ENCODE results near the gene TCF20.

Gene TCF20

GRCh38 chr22:42265321-42265720 lies 5.1 kb downstream of the TCF20 start:
- TF ChIP-seq BACH2 (CRISPR knock-in tag; IDR thresholded peaks at IDR 0.05; ENCODE audit: borderline replicate concordance) = no peak
- TF ChIP-seq TSHZ2 (CRISPR knock-in tag; IDR thresholded peaks at IDR 0.05) = no peak
- TF ChIP-seq ZNF70 (CRISPR knock-in tag; IDR thresholded peaks at IDR 0.05) = no peak
- TF ChIP-seq ZFP3 (CRISPR knock-in tag; IDR thresholded peaks at IDR 0.05) = no peak
- TF ChIP-seq POU6F1 (CRISPR knock-in tag; IDR thresholded peaks at IDR 0.05; ENCODE audit: borderline replicate concordance, low read depth) = no peak
- TF ChIP-seq ZC3H10 (CRISPR knock-in tag; IDR thresholded peaks at IDR 0.05) = no peak
- no peak for TF ChIP-seq RARB (CRISPR knock-in tag; IDR thresholded peaks at IDR 0.05)
- TF ChIP-seq GLIS3 (CRISPR knock-in tag; IDR thresholded peaks at IDR 0.05) = no peak
- no peak for TF ChIP-seq OSR1 (CRISPR knock-in tag; IDR thresholded peaks at IDR 0.05)
- TF ChIP-seq ZFP30 (CRISPR knock-in tag; IDR thresholded peaks at IDR 0.05) = no peak
- no peak for TF ChIP-seq ZNF565 (CRISPR knock-in tag; conservative IDR thresholded peaks at IDR 0.05; ENCODE audit: low read depth)
- TF ChIP-seq CREB5 (CRISPR knock-in tag; IDR thresholded peaks at IDR 0.05; ENCODE audit: low read depth) = no peak
- TF ChIP-seq ZNF8 (CRISPR knock-in tag; IDR thresholded peaks at IDR 0.05) = no peak
- TF ChIP-seq ISL1 (CRISPR knock-in tag; IDR thresholded peaks at IDR 0.05) = no peak
- TF ChIP-seq PATZ1 (CRISPR knock-in tag; IDR thresholded peaks at IDR 0.05; ENCODE audit: borderline replicate concordance) = no peak
- no peak for TF ChIP-seq CSDC2 (CRISPR knock-in tag; IDR thresholded peaks at IDR 0.05)
- no peak for TF ChIP-seq CSRNP3 (CRISPR knock-in tag; IDR thresholded peaks at IDR 0.05)
- no peak for TF ChIP-seq TCF4 (CRISPR knock-in tag; IDR thresholded peaks at IDR 0.05; ENCODE audit: borderline replicate concordance)
- TF ChIP-seq SNAI2 (CRISPR knock-in tag; IDR thresholded peaks at IDR 0.05) = no peak
- ATAC-seq = no peak

GRCh38 chr22:42263944-42264343 lies 6.5 kb downstream of the TCF20 start:
- no peak for ATAC-seq
- TF ChIP-seq ZNF70 (CRISPR knock-in tag; IDR thresholded peaks at IDR 0.05) = no peak
- TF ChIP-seq ZFP30 (CRISPR knock-in tag; IDR thresholded peaks at IDR 0.05) = no peak
- TF ChIP-seq OSR1 (CRISPR knock-in tag; IDR thresholded peaks at IDR 0.05) = no peak
- no peak for TF ChIP-seq POU6F1 (CRISPR knock-in tag; IDR thresholded peaks at IDR 0.05; ENCODE audit: borderline replicate concordance, low read depth)
- no peak for TF ChIP-seq TOX (CRISPR knock-in tag; IDR thresholded peaks at IDR 0.05; ENCODE audit: borderline replicate concordance)
- TF ChIP-seq CREB5 (CRISPR knock-in tag; IDR thresholded peaks at IDR 0.05; ENCODE audit: low read depth) = no peak
- no peak for TF ChIP-seq SNAI2 (CRISPR knock-in tag; IDR thresholded peaks at IDR 0.05)
- TF ChIP-seq TCF4 (CRISPR knock-in tag; IDR thresholded peaks at IDR 0.05; ENCODE audit: borderline replicate concordance) = no peak
- no peak for TF ChIP-seq ESRRG (CRISPR knock-in tag; IDR thresholded peaks at IDR 0.05)
- no peak for TF ChIP-seq PPARA (CRISPR knock-in tag; IDR thresholded peaks at IDR 0.05; ENCODE audit: borderline replicate concordance)
- TF ChIP-seq ARNTL (CRISPR knock-in tag; IDR thresholded peaks at IDR 0.05; ENCODE audit: borderline replicate concordance, low read depth) = no peak
- no peak for TF ChIP-seq PATZ1 (CRISPR knock-in tag; IDR thresholded peaks at IDR 0.05; ENCODE audit: borderline replicate concordance)
- TF ChIP-seq BACH2 (CRISPR knock-in tag; IDR thresholded peaks at IDR 0.05; ENCODE audit: borderline replicate concordance) = no peak
- TF ChIP-seq ZNF8 (CRISPR knock-in tag; IDR thresholded peaks at IDR 0.05) = no peak
- TF ChIP-seq ISL1 (CRISPR knock-in tag; IDR thresholded peaks at IDR 0.05) = no peak
- no peak for TF ChIP-seq ZFP3 (CRISPR knock-in tag; IDR thresholded peaks at IDR 0.05)
- no peak for TF ChIP-seq ZNF565 (CRISPR knock-in tag; conservative IDR thresholded peaks at IDR 0.05; ENCODE audit: low read depth)
